HG03103 (cell line): Measurements from ENCODE around the gene CXXC5.

Experiments used
- ATAC-seq: cut with Tn5 transposase; IDR thresholded peaks from one replicate; pipeline ENCODE4 v1.9.1; 2021; ENCODE audit warnings: low read depth; ENCODE audit not compliant: unreplicated experiment

The CXXC5 gene

GRCh38 chr5:139664086-139664693 lies 16.0 kb downstream of the CXXC5 start:
- peak; percentile 40 for ATAC-seq

- ATAC-seq = no peak
These were observed 16.7 kb downstream of the CXXC5 start for GRCh38 chr5:139664727-139665351.

GRCh38 chr5:139665626-139666025 lies 17.5 kb downstream of the CXXC5 start:
- ATAC-seq = no peak

- no peak for ATAC-seq
These were observed 18.4 kb downstream of the CXXC5 start for GRCh38 chr5:139666551-139666950.

- no peak for ATAC-seq
These were observed 19.0 kb downstream of the CXXC5 start for GRCh38 chr5:139667001-139667729.

GRCh38 chr5:139667730-139668063 lies 19.5 kb downstream of the CXXC5 start:
- ATAC-seq = no peak

- ATAC-seq = no peak
These were observed 20.1 kb downstream of the CXXC5 start for GRCh38 chr5:139668064-139668880.

GRCh38 chr5:139668924-139669661 lies 20.9 kb downstream of the CXXC5 start:
- no peak for ATAC-seq

GRCh38 chr5:139669662-139670368 lies 21.7 kb downstream of the CXXC5 start:
- ATAC-seq = peak; percentile 20

GRCh38 chr5:139670369-139671095 lies 22.4 kb downstream of the CXXC5 start:
- peak; percentile 36 for ATAC-seq

GRCh38 chr5:139671096-139671841 lies 23.1 kb downstream of the CXXC5 start:
- no peak for ATAC-seq

GRCh38 chr5:139675213-139675612 lies 27.1 kb downstream of the CXXC5 start:
- no peak for ATAC-seq

GRCh38 chr5:139675825-139676224 lies 27.7 kb downstream of the CXXC5 start:
- ATAC-seq = no peak

- ATAC-seq = no peak
These were observed 28.3 kb downstream of the CXXC5 start for GRCh38 chr5:139676406-139676805.

GRCh38 chr5:139676951-139677735 lies 29.0 kb downstream of the CXXC5 start:
- no peak for ATAC-seq

- ATAC-seq = no peak
These were observed 29.8 kb downstream of the CXXC5 start for GRCh38 chr5:139677736-139678613.
